OCI-LY7 (cell line): ENCODE data around the gene ELOVL5.

ENCODE experiments used
- EZH2phosphoT487 ChIP-seq: fragments of 200-600 bp; sonication (generic); IDR thresholded peaks from 2 replicates; pipeline ENCODE4 v1.6.1; 2018; ENCODE audit warnings: low read depth, borderline replicate concordance, mild to moderate bottlenecking, mixed run types, antibody characterized with exemption, low read length, moderate library complexity, mixed read lengths
- TF ChIP-seq, protein P1 (sequence below): fragments of 200-600 bp; sonication (generic); conservative IDR thresholded peaks from 2 replicates; pipeline ENCODE4 v1.5.1; 2014; ENCODE audit warnings: mild to moderate bottlenecking, antibody characterized with exemption, low read length, moderate library complexity, mixed read lengths

DNA sequence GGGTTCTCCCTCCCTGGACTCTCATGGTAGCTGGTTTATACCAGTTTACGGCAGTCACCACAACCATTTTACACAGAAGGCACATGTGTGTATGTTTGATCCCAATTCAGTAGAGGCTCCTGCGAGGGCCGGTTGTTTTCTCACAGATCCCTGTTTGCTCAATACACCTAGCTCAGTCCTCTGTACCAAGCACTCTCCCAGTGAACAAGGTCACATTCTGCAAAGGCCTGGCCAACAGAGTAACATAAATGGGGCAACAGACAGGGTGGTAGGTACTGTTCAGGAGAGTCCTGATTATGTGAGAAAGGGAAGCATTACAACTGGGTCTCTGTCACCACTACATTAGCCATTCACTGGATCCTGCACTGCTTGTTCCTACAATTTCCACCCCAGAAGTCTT, 84.4 kb downstream of the ELOVL5 start:
- TF ChIP-seq, protein P1, sequence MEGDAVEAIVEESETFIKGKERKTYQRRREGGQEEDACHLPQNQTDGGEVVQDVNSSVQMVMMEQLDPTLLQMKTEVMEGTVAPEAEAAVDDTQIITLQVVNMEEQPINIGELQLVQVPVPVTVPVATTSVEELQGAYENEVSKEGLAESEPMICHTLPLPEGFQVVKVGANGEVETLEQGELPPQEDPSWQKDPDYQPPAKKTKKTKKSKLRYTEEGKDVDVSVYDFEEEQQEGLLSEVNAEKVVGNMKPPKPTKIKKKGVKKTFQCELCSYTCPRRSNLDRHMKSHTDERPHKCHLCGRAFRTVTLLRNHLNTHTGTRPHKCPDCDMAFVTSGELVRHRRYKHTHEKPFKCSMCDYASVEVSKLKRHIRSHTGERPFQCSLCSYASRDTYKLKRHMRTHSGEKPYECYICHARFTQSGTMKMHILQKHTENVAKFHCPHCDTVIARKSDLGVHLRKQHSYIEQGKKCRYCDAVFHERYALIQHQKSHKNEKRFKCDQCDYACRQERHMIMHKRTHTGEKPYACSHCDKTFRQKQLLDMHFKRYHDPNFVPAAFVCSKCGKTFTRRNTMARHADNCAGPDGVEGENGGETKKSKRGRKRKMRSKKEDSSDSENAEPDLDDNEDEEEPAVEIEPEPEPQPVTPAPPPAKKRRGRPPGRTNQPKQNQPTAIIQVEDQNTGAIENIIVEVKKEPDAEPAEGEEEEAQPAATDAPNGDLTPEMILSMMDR: no peak
- no peak for TF ChIP-seq EZH2phosphoT487
